ENCODE measurements around the gene LINS1. TPM values are rescaled to one million over a fixed set of nuclear protein-coding genes. Genes with fewer than 3 reads are reported as not detected.

LINS1 gene
- total and polyA plus RNA-seq, 11 donors, result 3.1 to 11.8 (median 8.1) TPM

- WGBS, 4 donors, result 29 to 37% (median 32%) methylated on average over 6 of the region's 6 CpGs
- no peaks in the 10 kb centered on the region for H3K27me3 ChIP-seq
- H3K4me3 ChIP-seq, result no peak overlapping the region
- H3K9me3 ChIP-seq, result no peaks in the 10 kb centered on the region
- H3K4me1 ChIP-seq, result peaks cover 0 to 16% (median 0%) of the 10 kb centered on the region in 12 donors
- DNase-seq (peak in 4 of 5 donors; percentile 33 to 60 (median 38)), ATAC-seq (peak; percentile 56 to 87 (median 76))
- H3K27ac ChIP-seq, result no peak overlapping the region
- intact Hi-C loops (cut with DNase I), result loop anchor here (1.0 to 10.0 kb wide), 11 partner anchors 243 to 637 kb away; partner anchors contain the start of gene CHSY1 (in 2 of the 10)
- TF ChIP-seq CTCF (IDR thresholded peaks at IDR 0.05) (peak; percentile 76 to 92 (median 84)), POLR2A (IDR thresholded peaks at IDR 0.05) (no peak)
- H3K36me3 ChIP-seq, result peaks cover 0 to 40% (median 29%) of the 10 kb centered on the region in 9 donors
Observed at GRCh38 chr15:100627789-100628395, 25.9 kb upstream of the LINS1 start.

DNA sequence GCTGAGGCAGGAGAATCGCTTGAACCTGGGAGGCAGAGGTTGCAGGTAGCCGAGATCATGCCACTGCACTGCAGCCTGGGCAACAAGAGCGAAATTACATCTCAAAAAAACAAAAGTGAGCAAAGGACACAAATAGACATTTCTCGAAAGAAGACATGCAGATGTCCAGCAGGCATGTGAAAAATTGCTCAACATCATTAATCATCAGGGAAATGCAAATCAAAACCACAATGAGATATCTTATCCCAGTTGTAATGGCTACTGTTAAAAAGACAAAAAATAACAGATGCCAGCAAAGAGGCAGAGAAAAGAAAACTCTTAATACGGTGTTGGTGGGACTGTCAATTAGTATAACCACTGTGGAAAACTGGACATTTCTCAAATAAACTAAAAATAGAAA lies 21.3 kb upstream of the LINS1 start:
- Histone ChIP-seq H3K4me1 (peaks cover 0 to 13% (median 0%) of the 10 kb centered on the region in 12 donors), H3K4me3 (no peak overlapping the region), H3K9me3 (no peaks in the 10 kb centered on the region), H3K27ac (no peak overlapping the region), H3K36me3 (peaks cover 0 to 32% (median 13%) of the 10 kb centered on the region in 9 donors), H3K27me3 (no peaks in the 10 kb centered on the region)
- WGBS, 4 donors, result 85 to 92% (median 86%) methylated on average over 5 of the region's 5 CpGs
- intact Hi-C loops (cut with DNase I), result loop anchor here in 3 of 10 donors (10.0 kb wide), 2 partner anchors 632 to 642 kb away; partner anchors contain the start of gene CHSY1 (in 2 of the 3)
- ATAC-seq (no peak), DNase-seq (no peak)
- TF ChIP-seq CTCF (IDR thresholded peaks at IDR 0.05), result no peak
- no peak for TF ChIP-seq POLR2A (IDR thresholded peaks at IDR 0.05)

GRCh38 chr15:100616700-100617099 lies 14.7 kb upstream of the LINS1 start:
- Histone ChIP-seq H3K4me3 (no peak overlapping the region), H3K36me3 (peaks cover 0 to 75% (median 64%) of the 10 kb centered on the region in 9 donors), H3K27ac (no peak overlapping the region), H3K9me3 (no peaks in the 10 kb centered on the region), H3K4me1 (peaks cover 0 to 8% (median 0%) of the 10 kb centered on the region in 12 donors), H3K27me3 (no peaks in the 10 kb centered on the region)
- WGBS, 4 donors, result 69 to 94% (median 89%) methylated on average over 2 of the region's 2 CpGs
- TF ChIP-seq POLR2A (IDR thresholded peaks at IDR 0.05) (no peak), CTCF (IDR thresholded peaks at IDR 0.05) (no peak)
- no peak for ATAC-seq
- intact Hi-C loops (cut with DNase I), result no loop called here
- DNase-seq, result no peak

DNA sequence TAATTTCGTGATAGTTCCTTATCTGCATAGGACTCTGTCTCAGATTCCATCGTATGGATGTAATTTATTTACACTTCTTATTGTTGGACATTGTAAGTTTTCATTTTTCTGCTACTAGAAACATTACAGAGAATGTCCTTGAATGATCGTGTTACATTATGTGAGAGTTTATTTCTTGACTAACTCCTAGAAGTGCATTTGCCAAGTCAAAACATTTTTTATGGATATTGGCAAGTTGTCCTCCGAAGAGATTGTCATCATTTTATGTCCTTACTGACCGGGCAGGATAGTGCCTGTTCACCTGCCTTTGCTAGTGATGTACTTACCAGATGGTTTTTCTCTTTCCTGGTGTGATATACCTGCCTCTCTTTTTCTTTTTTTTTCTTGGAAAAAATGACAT lies 13.8 kb upstream of the LINS1 start:
- no peaks in the 10 kb centered on the region for H3K9me3 ChIP-seq
- 55 to 60% (median 57%) methylated on average over 5 of the region's 5 CpGs for WGBS, 4 donors
- H3K27me3 ChIP-seq, result no peaks in the 10 kb centered on the region
- H3K27ac ChIP-seq, result no peak overlapping the region
- DNase-seq (no peak), ATAC-seq (no peak)
- TF ChIP-seq CTCF (IDR thresholded peaks at IDR 0.05), result no peak
- no peak for TF ChIP-seq POLR2A (IDR thresholded peaks at IDR 0.05)
- H3K36me3 ChIP-seq, result peaks cover 0 to 79% (median 68%) of the 10 kb centered on the region in 9 donors
- H3K4me3 ChIP-seq, result no peak overlapping the region
- H3K4me1 ChIP-seq, result peaks cover 0 to 8% (median 0%) of the 10 kb centered on the region in 12 donors
- intact Hi-C loops (cut with DNase I), result no loop called here
